NCI-H82 treated with DMSO at 0.1 percent for 48 hours (cell line): ENCODE data around the gene TTC3.

Experiments used
- DNase-seq: peaks from one replicate; lab custom pipeline; 2025; ENCODE audit not compliant: unreplicated experiment; lab: John Stamatoyannopoulos, UW

TTC3 gene

DNA sequence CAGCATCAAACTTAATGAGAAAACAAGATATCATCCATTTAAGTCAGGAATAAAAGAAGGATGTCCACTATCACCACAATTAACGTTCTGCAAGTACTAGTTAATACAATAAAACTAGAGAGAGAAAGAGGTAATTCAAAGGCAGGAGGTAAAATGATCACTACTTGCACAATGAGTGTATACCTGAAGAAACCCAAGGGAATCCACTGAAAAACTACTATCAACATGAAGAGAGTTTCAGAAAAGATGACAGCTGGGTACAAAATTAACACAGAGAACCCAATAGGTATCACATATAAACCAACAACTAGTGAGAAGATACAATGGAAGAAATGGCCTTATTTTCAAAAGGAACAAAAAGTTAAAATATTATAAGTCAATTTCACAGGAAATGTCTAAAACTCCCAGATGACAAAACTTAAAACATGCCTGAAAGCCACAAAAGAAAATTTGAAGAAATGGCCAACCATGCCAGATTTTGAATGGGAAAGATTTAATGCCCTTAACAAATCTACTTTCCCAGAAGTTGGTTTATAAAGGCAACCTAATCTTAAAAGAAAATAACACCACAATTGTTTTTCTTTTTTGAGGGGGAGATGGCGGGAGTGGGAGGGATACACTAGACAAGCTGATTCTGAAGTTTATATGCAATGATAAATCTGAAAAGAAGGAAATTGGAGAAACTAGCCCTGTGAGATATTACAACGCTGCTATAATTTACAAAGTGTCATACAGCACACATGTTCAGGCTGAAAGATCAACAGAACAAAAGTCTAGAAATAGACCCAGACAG is 176.3 kb downstream of the TTC3 start:
- DNase-seq = no peak

- DNase-seq = no peak
Observed at GRCh38 chr21:37251294-37251634, 178.2 kb downstream of the TTC3 start.
